HepG2 (cell line): Measurements from ENCODE around the gene SMIM29. TPM values are rescaled to one million over a fixed set of nuclear protein-coding genes. Genes with fewer than 3 reads are reported as not detected.
A peak's percentile ranks its signal among the peaks of the same experiment; 100 is the strongest.

Experiments
- ATF3 ChIP-seq: sonication (generic); formaldehyde crosslinking; IDR thresholded peaks from 2 replicates; pipeline ENCODE4 v1.4.0; 2020; ENCODE audit warnings: missing genetic modification reagents
- CREB1 ChIP-seq, 2 experiments: fragments of 450-650 bp in 1 of 2; IDR thresholded peaks; 2 replicates each; pipeline ENCODE4 v1.6.1; 2016 to 2017; ENCODE audit warnings: control low read depth in 1 of 2, mild to moderate bottlenecking in 1 of 2, missing compliant biosample characterization in 1 of 2, missing genetic modification characterization in 1 of 2
- HIVEP1 ChIP-seq: sonication (generic); formaldehyde crosslinking; IDR thresholded peaks from 2 replicates; pipeline ENCODE4 v1.4.0; 2020; ENCODE audit warnings: mild to moderate bottlenecking, missing genetic modification reagents
- ISX ChIP-seq: sonication (generic); formaldehyde crosslinking; conservative IDR thresholded peaks from 2 replicates; pipeline ENCODE4 v1.5.0; 2020; ENCODE audit warnings: missing genetic modification reagents
- KAT7 ChIP-seq: IDR thresholded peaks from 2 replicates; pipeline ENCODE4 v1.6.1; 2018; ENCODE audit warnings: borderline replicate concordance, missing compliant biosample characterization
- KDM3A ChIP-seq: IDR thresholded peaks from 2 replicates; pipeline ENCODE4 v1.6.1; 2018; ENCODE audit warnings: low read depth, missing compliant biosample characterization
- MAF1 ChIP-seq: sonication (generic); formaldehyde crosslinking; IDR thresholded peaks from 2 replicates; pipeline ENCODE4 v1.5.0; 2020; ENCODE audit warnings: missing genetic modification reagents, borderline replicate concordance
- NFAT5 ChIP-seq: sonication (generic); formaldehyde crosslinking; IDR thresholded peaks from 2 replicates; pipeline ENCODE4 v1.4.0; 2020; ENCODE audit warnings: missing genetic modification reagents
- POGZ ChIP-seq: sonication (generic); formaldehyde crosslinking; IDR thresholded peaks from 2 replicates; pipeline ENCODE4 v1.4.0; 2020; ENCODE audit warnings: mild to moderate bottlenecking, missing genetic modification reagents
- POLR2G ChIP-seq: fragments of 200-400 bp; formaldehyde crosslinking; IDR thresholded peaks from 2 replicates; pipeline ENCODE4 v1.6.1; 2018; ENCODE audit warnings: mild to moderate bottlenecking, low read depth, low read length, moderate library complexity
- SCMH1 ChIP-seq: sonication (generic); formaldehyde crosslinking; IDR thresholded peaks from 2 replicates; pipeline ENCODE4 v1.9.0; 2021; ENCODE audit warnings: missing genetic modification reagents, mild to moderate bottlenecking, borderline replicate concordance
- SMAD1 ChIP-seq: sonication (generic); formaldehyde crosslinking; IDR thresholded peaks from 2 replicates; pipeline ENCODE4 v1.4.0; 2020; ENCODE audit warnings: missing genetic modification reagents, low read depth, mild to moderate bottlenecking, borderline replicate concordance
- TAF1 ChIP-seq: sonication (generic); formaldehyde crosslinking; IDR thresholded peaks from 2 replicates; pipeline ENCODE4 v1.4.0; 2020; ENCODE audit warnings: missing genetic modification reagents
- THAP11 ChIP-seq: IDR thresholded peaks from 2 replicates; pipeline ENCODE4 v1.6.1; 2016; ENCODE audit warnings: missing biosample characterization, missing genetic modification reagents
- ZMAT3 ChIP-seq: sonication (generic); formaldehyde crosslinking; conservative IDR thresholded peaks from 2 replicates; pipeline ENCODE4 v1.7.0; 2021; ENCODE audit warnings: missing genetic modification reagents
- ZNF280B ChIP-seq: sonication (generic); formaldehyde crosslinking; IDR thresholded peaks from 2 replicates; pipeline ENCODE4 v1.5.0; 2020; ENCODE audit warnings: missing genetic modification reagents, mild to moderate bottlenecking, borderline replicate concordance
- ZNF335 ChIP-seq: sonication (generic); formaldehyde crosslinking; IDR thresholded peaks from 2 replicates; pipeline ENCODE4 v1.4.0; 2020; ENCODE audit warnings: missing genetic modification reagents
- ZNF510 ChIP-seq: sonication (generic); formaldehyde crosslinking; IDR thresholded peaks from 2 replicates; pipeline ENCODE4 v1.4.0; 2020; ENCODE audit warnings: low read depth, mild to moderate bottlenecking, missing genetic modification reagents
- ZNF547 ChIP-seq: sonication (generic); formaldehyde crosslinking; IDR thresholded peaks from 2 replicates; pipeline ENCODE4 v1.5.1; 2020; ENCODE audit warnings: mild to moderate bottlenecking, missing genetic modification reagents
- polyA plus RNA-seq, 8 experiments: library from polyadenylated mRNA; depleted of rRNA in 3 of 8; stranded (reverse) in 7 of 8; unstranded in 1 of 8; fragments of >200 nt; fragmentation: Illumina TruSeq in 4 of 8; extraction: Trizol in 4 of 8; gene quantifications; 2 replicates each; pipeline versions ENCODE4 v1.2.1 to v1.2.3, GENCODE V29; 2011 to 2016; ENCODE audit warnings: low read depth in 4 of 8, missing spikeins in 1 of 8, mixed read lengths in 1 of 8; ENCODE audit not compliant: insufficient read depth in 1 of 8
- total RNA-seq, 5 experiments: library from RNA; depleted of rRNA; stranded (reverse); fragments of >200 nt; fragmentation: Illumina TruSeq; extraction: Trizol; gene quantifications; 2 replicates each; pipeline ENCODE4 v1.2.3, GENCODE V29; 2016; ENCODE audit warnings: low read depth in 1 of 5

The SMIM29 gene
- total and polyA plus RNA-seq, 2 of the 13 experiments (the other 11 are each of a cell fraction or from before 2014, with no cell fraction given) = 8.8 to 15.3 TPM

GRCh38 chr6:34223956-34224940, 24.6 kb downstream of the SMIM29 start (continued):
- no peak for TF ChIP-seq NFAT5 (CRISPR knock-in tag)
- TF ChIP-seq POLR2G = peak; percentile 76
- peak; percentile 16; the same call in 1 of the 2 replicates for TF ChIP-seq CREB1 (IDR thresholded peaks at IDR 0.05)
- TF ChIP-seq CREB1 (CRISPR knock-in tag; IDR thresholded peaks at IDR 0.05) = no peak
- no peak for TF ChIP-seq ISX (CRISPR knock-in tag)
- TF ChIP-seq TAF1 = peak; percentile 70
- no peak for TF ChIP-seq KDM3A (CRISPR knock-in tag)
- peak; percentile 97 for TF ChIP-seq ZNF335
- TF ChIP-seq ZMAT3 (CRISPR knock-in tag) = 0 out of 2 replicates have a peak, but pooled peaks have one; percentile 49
- TF ChIP-seq THAP11 (CRISPR knock-in tag) = 0 out of 2 replicates have a peak, but pooled peaks have one; percentile 37
- TF ChIP-seq HIVEP1 (CRISPR knock-in tag) = 0 out of 2 replicates have a peak, but pooled peaks have one; percentile 38
- peak; percentile 61 for TF ChIP-seq ATF3 (CRISPR knock-in tag)
- peak; percentile 84; the same call in 1 of the 2 replicates for TF ChIP-seq MAF1 (CRISPR knock-in tag)
- 0 out of 2 replicates have a peak, but pooled peaks have one; percentile 59 for TF ChIP-seq KAT7 (CRISPR knock-in tag)
- 0 out of 2 replicates have a peak, but pooled peaks have one; percentile 19 for TF ChIP-seq ZNF280B (CRISPR knock-in tag)
- TF ChIP-seq POGZ (CRISPR knock-in tag) = peak; percentile 43; the same call in 1 of the 2 replicates
- peak; percentile 20; the same call in 1 of the 2 replicates for TF ChIP-seq SMAD1
- TF ChIP-seq ZNF510 (CRISPR knock-in tag) = no peak
- peak; percentile 62; the same call in 1 of the 2 replicates for TF ChIP-seq ZNF547 (CRISPR knock-in tag)
- TF ChIP-seq SCMH1 (CRISPR knock-in tag) = no peak
